ENCODE data around the gene PPIL1.

Gene PPIL1

GRCh38 chr6:36851626-36852025 lies 23.0 kb downstream of the PPIL1 start:
- H3K27ac ChIP-seq, result no peak overlapping the region
- no peak for TF ChIP-seq CTCF (conservative IDR thresholded peaks at IDR 0.05)

GRCh38 chr6:36851149-36851614 lies 23.4 kb downstream of the PPIL1 start:
- H3K27ac ChIP-seq, result no peak overlapping the region

GRCh38 chr6:36850021-36850420 lies 24.6 kb downstream of the PPIL1 start:
- H3K27ac ChIP-seq, result no peak overlapping the region
- no peak for TF ChIP-seq CTCF (conservative IDR thresholded peaks at IDR 0.05)

More at GRCh38 chr6:36851149-36851614, 23.4 kb downstream of the PPIL1 start:
- peak; percentile 86 for TF ChIP-seq CTCF (conservative IDR thresholded peaks at IDR 0.05)

GRCh38 chr6:36848658-36849441 lies 25.8 kb downstream of the PPIL1 start:
- no peak for TF ChIP-seq CTCF (conservative IDR thresholded peaks at IDR 0.05)
- peak overlapping the region; percentile 28; the same call in 1 of the 2 replicates for H3K27ac ChIP-seq

GRCh38 chr6:36847991-36848390 lies 26.6 kb downstream of the PPIL1 start:
- 0 out of 2 replicates have a peak overlapping the region, but pooled peaks have one; percentile 28 for H3K27ac ChIP-seq
- no peak for TF ChIP-seq CTCF (conservative IDR thresholded peaks at IDR 0.05)

GRCh38 chr6:36847152-36847551 lies 27.5 kb downstream of the PPIL1 start:
- TF ChIP-seq CTCF (conservative IDR thresholded peaks at IDR 0.05), result no peak
- H3K27ac ChIP-seq, result no peak overlapping the region

GRCh38 chr6:36845233-36845632 lies 29.4 kb downstream of the PPIL1 start:
- TF ChIP-seq CTCF (conservative IDR thresholded peaks at IDR 0.05), result no peak
- H3K27ac ChIP-seq, result no peak overlapping the region

Data from VCaP (cell line).